HG02870 (cell line): ENCODE results near the gene LRP1B.
A peak's percentile ranks its signal among the peaks of the same experiment; 100 is the strongest.
"Not testable (repeated sequence)": the region's sequence is repeated elsewhere in the genome, so short reads cannot be mapped to it uniquely, and the experiment has no call there.

Experiments used
- ATAC-seq: cut with Tn5 transposase; IDR thresholded peaks from one replicate; pipeline ENCODE4 v1.9.1; 2021; ENCODE audit warnings: mild to moderate bottlenecking, moderate library complexity; ENCODE audit not compliant: unreplicated experiment

LRP1B gene

DNA sequence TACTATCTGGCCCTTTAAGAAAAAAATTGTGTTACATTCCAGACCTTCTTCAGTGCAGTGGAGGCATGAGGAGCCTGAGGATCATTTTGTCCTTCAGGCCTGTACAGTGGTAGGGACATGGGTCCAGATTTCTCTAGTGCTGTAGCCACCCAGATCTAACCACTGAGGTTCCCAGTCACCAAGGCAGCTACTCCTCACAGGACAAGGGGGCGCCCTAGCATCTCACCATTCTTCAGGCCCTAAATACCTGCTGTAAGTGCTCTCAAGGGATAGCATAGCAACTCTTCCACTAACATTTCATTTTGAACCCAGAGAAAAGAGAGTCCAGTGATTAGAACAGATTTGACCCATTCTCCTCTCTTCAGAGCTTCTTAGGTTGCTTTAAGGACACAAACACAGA lies 1533.0 kb downstream of the LRP1B start:
- ATAC-seq, result no peak

- ATAC-seq, result no peak
Measured at GRCh38 chr2:140597205-140597604, 1533.6 kb downstream of the LRP1B start.

DNA sequence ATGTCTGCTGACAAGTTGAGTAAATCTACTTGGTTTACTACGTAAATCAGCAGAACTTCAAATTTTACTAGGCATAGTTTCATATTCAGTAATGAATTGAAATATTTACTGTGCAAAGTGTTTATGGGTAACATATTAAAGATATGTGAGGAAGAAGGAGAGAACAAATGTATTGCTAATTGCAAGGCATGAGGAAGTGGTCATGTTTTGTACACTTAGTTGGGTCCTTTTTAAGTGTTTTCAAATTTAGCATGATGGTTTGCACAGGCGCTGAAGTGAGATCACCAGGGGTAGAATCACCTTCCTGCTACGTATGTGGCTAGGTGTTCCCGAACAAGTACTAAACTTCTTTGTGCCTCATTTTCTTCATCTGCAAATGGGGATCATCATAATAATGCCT lies 1534.4 kb downstream of the LRP1B start:
- no peak for ATAC-seq

- no peak for ATAC-seq
Measured at GRCh38 chr2:140595107-140595506, 1535.7 kb downstream of the LRP1B start.

DNA sequence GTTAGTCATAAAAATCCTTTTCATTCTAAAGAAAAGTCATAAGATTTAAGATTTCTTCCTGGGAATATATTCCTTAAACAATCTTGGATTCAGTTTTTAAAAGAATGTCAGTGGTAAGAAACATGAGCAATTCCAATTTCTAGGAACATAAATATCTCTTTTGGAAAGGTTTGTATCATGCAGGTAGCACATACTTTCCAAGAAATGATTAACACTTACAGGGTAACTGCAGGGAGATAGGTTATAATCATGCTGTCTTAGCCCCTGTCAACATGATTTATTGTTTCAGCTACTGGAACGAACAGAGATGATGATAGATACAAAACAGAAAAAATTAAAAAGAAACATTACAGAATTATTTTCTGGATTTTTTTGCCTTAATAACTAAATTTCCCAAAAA lies 1537.7 kb downstream of the LRP1B start:
- no peak for ATAC-seq

- ATAC-seq, result no peak
Measured at GRCh38 chr2:140589696-140590095, 1541.1 kb downstream of the LRP1B start.

DNA sequence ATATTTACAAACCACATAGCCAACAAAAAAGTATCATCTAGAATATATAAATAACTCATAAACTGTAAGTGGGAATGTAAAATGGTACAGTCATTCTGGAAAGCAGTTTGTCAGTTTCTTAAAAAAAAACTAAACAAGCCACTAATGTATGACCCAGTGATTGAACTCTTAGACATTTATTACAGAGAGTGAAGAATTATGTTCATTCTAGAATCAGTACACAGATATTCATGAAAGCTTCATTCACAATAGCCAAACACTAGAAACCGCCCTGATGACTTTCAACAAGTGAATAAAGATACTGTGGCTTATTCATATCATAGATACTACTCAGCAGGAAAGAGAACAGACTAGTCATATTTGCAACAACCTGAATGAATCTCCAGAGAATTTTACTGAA lies 1541.5 kb downstream of the LRP1B start:
- no peak for ATAC-seq

DNA sequence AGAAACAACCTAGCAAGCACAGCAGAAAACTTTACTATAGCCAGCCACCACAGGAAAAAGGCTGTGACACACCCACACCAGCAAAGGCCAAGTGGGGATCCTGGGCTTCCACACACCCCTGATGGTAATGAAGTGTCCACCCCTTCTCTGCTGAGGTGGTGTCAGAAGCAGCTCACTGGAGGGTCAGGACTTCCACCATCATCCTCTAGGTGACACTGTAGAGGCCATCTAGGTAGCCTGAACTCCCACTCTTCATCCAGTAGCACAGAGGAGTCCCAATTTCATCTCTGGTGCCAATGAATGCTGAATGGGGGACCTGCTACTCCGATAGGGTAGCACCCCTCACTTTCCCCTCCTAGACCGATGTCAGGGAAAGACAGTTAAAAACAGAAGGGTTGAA lies 1544.4 kb downstream of the LRP1B start:
- peak; percentile 72 for ATAC-seq

DNA sequence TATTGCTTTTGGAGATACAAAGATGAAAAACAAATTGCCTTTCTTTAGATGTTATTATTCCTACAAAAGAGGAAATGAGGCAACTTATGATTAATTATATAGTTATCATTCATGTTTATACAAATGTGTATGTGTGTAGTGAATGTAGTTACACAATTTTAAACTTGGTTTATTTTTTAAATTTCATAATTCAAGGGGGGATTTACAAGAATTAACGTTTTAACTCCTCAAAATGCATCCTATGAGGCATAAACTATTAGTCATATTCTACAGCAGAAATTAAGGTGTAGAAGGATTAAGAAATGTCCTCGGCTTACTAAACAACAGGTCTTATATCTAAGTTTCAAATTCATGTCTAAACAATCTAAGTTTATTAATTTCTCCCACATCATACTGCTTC lies 1545.8 kb downstream of the LRP1B start:
- no peak for ATAC-seq

- no peak for ATAC-seq
Measured at GRCh38 chr2:140584471-140584870, 1546.3 kb downstream of the LRP1B start.

DNA sequence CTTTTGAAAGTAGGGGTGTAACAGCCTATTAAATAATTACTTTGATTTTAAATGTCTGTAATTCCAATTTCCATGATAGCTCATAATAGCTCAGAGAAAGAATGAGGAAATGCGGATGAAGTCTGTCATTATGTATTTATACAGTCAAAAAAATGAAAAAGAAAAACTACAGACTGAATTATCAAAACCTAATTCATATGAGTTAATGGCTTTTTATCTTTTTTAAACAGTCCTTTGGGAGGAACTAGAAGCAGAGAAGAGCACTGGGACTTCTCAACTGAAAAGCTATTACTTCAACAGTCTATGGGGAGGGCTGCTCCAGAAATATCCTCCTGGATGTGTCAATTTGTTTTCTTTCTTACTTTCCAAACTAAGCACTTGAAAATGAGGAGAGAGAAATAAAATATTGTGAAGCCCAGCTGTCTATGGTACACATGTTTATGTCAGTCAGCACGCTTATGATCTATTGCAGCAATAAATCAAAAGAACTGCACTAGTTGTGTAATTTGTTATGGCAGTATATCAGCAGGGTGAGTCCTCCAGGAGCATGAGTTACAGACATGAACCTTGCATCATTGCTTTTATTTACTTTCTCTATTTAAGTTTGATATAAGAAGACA lies 1550.2 kb downstream of the LRP1B start:
- ATAC-seq, result no peak

DNA sequence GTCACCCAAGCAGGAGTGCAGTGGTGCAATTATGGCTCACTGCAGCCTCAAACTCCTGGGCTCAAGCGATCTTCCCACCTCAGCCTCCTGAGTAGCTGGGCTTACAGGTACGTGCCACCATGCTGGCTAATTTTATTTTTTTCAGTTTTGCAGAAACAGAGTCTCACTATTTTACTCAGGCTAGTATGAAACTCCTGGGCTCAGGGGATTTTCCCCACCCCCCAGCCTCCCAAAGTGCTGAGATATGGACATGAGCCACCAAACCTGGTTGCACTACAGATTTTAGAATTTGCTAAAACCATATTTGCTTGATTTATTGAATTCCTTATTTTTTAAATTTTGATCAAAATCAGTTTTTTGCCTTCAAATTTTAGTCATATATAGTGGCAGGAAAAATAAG lies 1553.4 kb downstream of the LRP1B start:
- no peak for ATAC-seq

GRCh38 chr2:140567734-140568133 lies 1563.1 kb downstream of the LRP1B start:
- no peak for ATAC-seq

- ATAC-seq, result no peak
Measured at GRCh38 chr2:140565756-140566155, 1565.1 kb downstream of the LRP1B start.

- no peak for ATAC-seq
Measured at GRCh38 chr2:140555701-140556100, 1575.1 kb downstream of the LRP1B start.

DNA sequence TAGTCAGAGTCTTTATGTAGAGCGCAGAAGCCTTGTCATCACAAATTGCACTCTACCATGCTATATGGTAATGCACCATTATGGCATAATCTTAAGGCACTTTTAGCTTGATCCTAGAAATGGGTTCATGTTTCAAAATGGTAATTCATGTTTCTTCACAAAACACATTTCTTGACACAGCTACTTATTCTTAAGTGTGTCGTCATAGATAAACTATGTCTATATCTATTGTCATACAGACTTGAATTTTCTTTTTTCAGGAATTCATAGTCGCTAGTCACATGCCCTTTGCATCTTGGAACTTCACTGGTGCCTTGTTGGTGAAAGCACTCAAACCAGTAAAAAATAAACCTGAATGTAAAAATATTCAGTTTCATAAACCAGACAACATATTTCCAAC lies 1578.2 kb downstream of the LRP1B start:
- ATAC-seq, result no peak

DNA sequence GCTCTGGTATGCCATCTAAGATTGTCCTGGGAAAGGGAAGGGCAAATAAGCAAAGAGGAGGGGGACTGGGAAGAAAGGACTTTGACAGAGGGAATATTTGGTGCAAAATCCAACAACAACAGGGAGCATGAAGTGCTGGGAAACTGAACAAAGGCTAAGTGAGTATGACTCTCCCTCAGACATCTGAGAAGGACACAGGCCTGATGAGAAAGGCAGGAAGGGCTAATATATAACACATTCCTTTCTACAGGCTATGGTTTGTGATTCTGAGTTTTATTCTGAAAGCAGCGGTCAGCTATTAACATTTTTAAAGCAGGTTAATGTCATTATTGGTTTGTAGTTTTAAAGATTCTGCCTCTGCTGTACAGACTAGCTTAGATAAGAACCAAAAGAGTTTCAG lies 1579.5 kb downstream of the LRP1B start:
- ATAC-seq, result no peak

- no peak for ATAC-seq
Measured at GRCh38 chr2:140550821-140551220, 1580.0 kb downstream of the LRP1B start.

GRCh38 chr2:140544769-140545168 lies 1586.0 kb downstream of the LRP1B start:
- ATAC-seq, result not testable (repeated sequence)

DNA sequence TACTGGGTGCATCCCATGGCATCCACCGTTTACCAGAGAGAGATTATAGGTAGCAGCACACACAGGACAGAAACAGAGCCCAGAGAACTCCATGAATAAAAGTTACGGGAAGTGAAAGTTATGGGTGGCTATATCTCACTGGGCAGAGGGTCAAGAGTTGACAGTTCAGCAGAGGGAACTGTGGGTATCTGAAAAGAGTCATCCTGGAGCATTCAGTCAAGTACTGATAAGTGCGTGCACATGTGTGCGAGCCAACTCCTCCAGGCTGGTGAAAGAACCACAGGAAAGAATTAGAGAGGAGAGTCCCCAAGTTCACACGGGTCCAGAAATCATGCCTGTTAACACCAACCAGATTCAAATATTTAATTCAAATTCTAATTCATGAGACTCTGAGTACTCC lies 1588.2 kb downstream of the LRP1B start:
- ATAC-seq, result no peak

GRCh38 chr2:140539242-140539875 lies 1591.5 kb downstream of the LRP1B start:
- ATAC-seq, result no peak

GRCh38 chr2:140529706-140530105 lies 1601.1 kb downstream of the LRP1B start:
- ATAC-seq, result no peak

DNA sequence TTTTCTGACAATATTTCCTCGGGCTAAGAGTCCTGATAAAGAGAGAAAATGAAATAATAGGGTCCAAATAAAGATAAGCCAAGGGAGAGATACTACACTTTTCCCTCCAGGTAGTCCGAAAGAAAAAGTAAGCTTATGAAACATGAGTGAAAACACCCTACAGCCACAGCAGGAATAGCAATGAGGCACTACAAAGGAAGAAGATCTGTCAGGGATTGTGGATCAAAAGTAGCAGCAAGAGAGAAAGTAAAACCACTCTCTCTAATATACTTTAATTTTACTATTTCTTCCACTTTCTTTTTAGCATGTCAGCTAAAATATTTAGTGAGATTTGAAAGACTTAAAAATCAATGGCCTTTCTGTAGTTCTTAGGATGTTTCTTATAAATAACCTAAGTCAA lies 1601.8 kb downstream of the LRP1B start:
- ATAC-seq, result no peak
